ENCODE data around the gene PTPN3.

- TF ChIP-seq RARB (CRISPR knock-in tag; IDR thresholded peaks at IDR 0.05) (no peak), ARNTL (CRISPR knock-in tag; IDR thresholded peaks at IDR 0.05; ENCODE audit: borderline replicate concordance, low read depth) (no peak), PPARA (CRISPR knock-in tag; IDR thresholded peaks at IDR 0.05; ENCODE audit: borderline replicate concordance) (no peak), ISL1 (CRISPR knock-in tag; IDR thresholded peaks at IDR 0.05) (no peak), PATZ1 (CRISPR knock-in tag; IDR thresholded peaks at IDR 0.05; ENCODE audit: borderline replicate concordance) (no peak), ZFP3 (CRISPR knock-in tag; IDR thresholded peaks at IDR 0.05) (no peak), ZC3H10 (CRISPR knock-in tag; IDR thresholded peaks at IDR 0.05) (no peak), ESRRG (CRISPR knock-in tag; IDR thresholded peaks at IDR 0.05) (no peak), CREB5 (CRISPR knock-in tag; IDR thresholded peaks at IDR 0.05; ENCODE audit: low read depth) (no peak), ZFP30 (CRISPR knock-in tag; IDR thresholded peaks at IDR 0.05) (no peak), POU6F1 (CRISPR knock-in tag; IDR thresholded peaks at IDR 0.05; ENCODE audit: borderline replicate concordance, low read depth) (no peak)
Measured at GRCh38 chr9:109351032-109351431, 147.1 kb downstream of the PTPN3 start.
